LHCN-M2 (cell line): ENCODE measurements around the gene METRNL. TPM values are rescaled to one million over a fixed set of nuclear protein-coding genes. Genes with fewer than 3 reads are reported as not detected.

Experiments
- DNase-seq: peaks from one replicate; pipeline ENCODE4 v3.0.0-alpha.2; 2012; ENCODE audit warnings: low read depth
- total RNA-seq: library from RNA; depleted of rRNA; stranded (reverse); fragments of >200 nt; gene quantifications from 2 replicates; pipeline ENCODE4 v1.2.3, GENCODE V29; 2014

METRNL gene
- total RNA-seq, 1 experiment from 2014 or later = 32.7 TPM

GRCh38 chr17:83067071-83067717 is 12.2 kb upstream of the METRNL start:
- DNase-seq = no peak

GRCh38 chr17:83067718-83068261 is 11.6 kb upstream of the METRNL start:
- DNase-seq = no peak

- no peak for DNase-seq
These were observed 10.5 kb upstream of the METRNL start for GRCh38 chr17:83068641-83069570.

DNA sequence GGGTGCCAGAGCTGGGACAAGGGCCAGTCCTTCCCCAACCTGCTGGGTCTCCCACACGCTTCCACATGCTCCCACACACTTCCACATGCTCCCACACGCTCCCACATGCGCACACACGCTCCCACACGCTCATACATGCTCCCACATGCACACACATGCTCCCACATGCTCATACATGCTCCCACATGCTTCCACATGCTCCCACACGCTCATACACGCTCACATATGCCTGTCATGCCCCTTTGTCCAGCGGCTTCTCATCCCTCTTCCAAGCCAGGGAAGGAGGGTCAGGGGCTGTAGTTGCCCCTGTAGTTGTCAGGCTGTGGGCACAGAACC is 9.9 kb upstream of the METRNL start:
- no peak for DNase-seq

DNA sequence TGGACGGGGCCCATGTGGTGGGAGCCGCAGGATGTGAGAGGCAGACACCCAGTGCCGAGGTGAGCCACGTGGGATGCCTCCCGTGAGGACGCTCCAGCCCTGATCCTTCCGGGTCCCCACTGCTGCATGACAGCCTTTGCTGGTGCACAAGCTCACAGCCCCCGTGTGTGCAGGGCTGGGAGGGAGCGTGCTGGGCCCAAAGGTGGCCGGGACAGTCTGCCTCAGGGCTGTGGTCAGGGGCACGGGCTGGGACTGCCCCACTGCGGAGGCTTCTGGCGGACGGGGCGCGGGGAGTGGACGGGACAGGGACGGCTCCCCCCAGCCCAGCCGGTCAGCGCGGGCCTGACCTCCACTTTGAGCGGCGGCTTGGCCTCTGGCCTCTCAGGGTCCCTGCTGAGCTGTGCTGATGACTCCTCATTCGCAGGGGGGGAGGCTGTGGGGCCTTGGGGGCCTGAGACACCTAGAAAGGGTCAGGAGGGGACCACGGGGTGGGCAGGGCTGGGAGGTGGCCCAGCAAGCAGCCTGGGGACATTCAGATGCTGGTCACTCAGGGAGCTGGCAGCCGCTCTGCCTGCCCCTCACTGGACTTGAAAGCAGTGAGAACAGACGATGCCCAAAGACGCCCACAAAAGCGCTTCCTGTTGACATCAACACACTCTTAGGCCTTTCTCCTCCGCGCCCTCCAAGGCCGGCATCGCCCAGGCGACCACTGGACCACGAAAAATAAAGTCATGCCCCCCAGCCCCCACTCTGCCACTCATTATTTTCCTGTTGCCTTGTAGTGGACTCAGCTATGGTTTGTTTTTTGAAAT is 9.3 kb upstream of the METRNL start:
- DNase-seq = no peak

DNA sequence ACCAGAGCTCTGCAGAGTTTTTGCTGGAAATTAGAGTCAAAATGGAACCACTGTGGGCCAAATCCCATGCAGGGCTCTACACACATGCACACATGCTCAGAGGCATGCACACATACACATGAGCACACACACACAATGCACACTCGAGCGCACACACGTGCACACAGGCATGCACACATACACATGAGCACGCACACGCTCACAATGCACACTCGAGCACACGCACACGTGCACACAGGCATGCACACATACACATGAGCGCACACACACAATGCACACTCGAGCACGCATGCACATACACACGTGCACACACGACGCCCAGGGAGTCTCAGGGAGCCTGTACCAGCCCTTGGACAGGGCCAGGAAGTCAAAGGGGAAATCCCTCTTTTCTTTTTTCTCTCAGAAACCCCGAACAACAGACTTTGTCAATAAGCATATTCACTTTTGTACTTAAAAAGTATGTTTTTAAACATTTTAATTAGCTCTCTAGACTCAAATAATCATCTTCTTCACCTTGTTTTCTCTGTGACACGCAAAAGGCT is 8.5 kb upstream of the METRNL start:
- no peak for DNase-seq

GRCh38 chr17:83071365-83071764 is 8.0 kb upstream of the METRNL start:
- no peak for DNase-seq

- no peak for DNase-seq
These were observed 7.3 kb upstream of the METRNL start for GRCh38 chr17:83071966-83072562.

GRCh38 chr17:83072600-83073358 is 6.6 kb upstream of the METRNL start:
- DNase-seq = no peak

GRCh38 chr17:83073389-83074063 is 5.9 kb upstream of the METRNL start:
- DNase-seq = no peak

GRCh38 chr17:83074486-83075223 is 4.8 kb upstream of the METRNL start:
- DNase-seq = no peak

- DNase-seq = no peak
These were observed 4.0 kb upstream of the METRNL start for GRCh38 chr17:83075270-83075880.

DNA sequence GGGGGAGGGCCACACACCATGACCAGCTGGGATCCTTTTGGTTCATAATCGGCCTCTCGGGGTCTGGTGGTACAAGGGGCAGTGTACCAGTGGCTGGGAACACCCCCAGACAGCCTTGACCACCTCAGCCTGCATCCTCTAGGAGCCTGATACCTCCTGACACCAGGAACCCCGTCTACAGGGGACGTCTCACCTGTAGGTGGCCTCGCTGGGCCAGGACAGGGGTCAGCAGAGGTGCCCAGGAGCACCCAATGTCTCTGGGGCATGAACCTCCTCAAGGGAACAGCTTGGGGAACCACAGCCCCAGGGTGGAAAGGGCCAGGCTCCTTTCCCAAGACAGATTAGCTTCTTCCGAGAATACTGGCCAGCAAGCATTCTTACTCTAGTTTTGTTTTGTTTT is 2.5 kb upstream of the METRNL start:
- DNase-seq = no peak

- DNase-seq = no peak
These were observed 2.0 kb upstream of the METRNL start for GRCh38 chr17:83077411-83077810.

DNA sequence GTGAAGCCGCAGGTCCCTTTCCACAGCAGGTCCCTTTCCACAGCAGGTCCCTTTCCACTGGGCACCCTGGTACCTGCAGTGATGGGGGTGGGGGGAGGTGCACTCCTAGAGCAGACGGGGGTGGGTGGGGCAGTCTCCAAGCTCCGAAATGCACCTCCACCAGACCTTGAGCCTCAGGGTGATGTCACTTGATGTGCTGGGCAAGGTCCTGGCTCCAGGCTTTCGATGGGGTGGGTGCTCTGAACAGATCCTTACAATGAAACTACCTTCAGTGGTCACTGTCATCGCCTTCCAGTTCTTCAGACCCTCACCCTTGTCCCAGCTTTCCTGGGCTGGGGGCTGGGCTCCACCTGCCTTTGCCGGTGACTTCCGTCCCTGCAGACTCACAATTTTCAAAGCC is 1.5 kb upstream of the METRNL start:
- DNase-seq = no peak

DNA sequence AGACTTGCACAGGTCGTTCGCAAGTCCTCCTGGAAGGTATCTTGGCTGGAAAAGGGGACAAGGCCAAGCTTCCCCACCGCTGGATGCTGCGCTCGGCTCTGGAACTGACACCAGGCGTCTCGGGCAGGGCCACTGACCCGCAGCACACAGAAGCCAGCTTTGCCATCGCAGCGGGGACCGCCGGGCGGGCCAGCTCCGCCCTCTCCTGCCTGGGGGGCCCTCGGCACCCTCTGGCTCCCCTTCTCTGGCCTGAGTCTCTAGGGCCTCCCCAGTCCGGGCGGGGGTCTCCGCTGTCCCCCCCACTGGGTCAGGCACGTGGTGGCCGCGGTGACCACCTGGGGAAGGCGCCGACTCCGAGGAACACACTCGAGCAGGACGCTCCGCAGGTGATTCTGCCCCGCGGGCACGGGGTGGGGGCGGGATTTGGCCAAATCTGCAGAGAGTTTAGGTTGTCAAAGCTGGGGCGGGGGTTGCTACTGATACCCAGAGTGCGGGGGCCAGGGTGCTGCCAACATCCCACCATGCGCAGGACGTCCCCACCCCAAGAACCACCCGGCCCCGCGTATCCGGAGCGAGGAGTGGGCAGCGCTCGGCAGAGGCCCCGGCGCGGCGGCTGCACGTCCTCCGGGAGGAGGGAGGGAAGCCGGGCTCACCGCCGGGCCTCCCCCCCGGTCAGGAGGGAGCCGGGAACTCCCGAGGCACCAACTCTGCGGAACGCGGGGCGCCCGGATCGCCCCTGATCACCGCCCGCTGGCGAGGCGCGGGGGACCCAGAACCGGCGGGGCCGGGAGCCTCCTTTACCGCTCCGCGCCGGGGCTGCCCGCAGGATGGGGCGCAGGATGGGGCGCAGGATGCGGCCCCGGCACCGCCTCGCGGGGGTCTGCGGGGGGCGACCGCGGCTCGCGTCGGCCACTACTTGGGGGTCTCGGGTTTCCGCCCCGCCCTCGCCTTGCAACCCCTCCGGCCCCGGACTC is 744 bp upstream of the METRNL start:
- DNase-seq = no peak

- no peak for DNase-seq
These were observed 563 bp downstream of the METRNL start for GRCh38 chr17:83079766-83080578.
